GM12878 (cell line): ENCODE data around the gene SRCAP. TPM values are rescaled to one million over a fixed set of nuclear protein-coding genes. Genes with fewer than 3 reads are reported as not detected.

ENCODE experiments used
- ATAC-seq: fragments of 200-7000 bp; cut with Tn5 transposase; 3 replicates; pipeline ENCODE4 v1.9.1; 2020; ENCODE audit warnings: mild to moderate bottlenecking, moderate library complexity
- BruUV-seq: library from RNA; stranded (reverse); fragments of 400-500 nt; replicated peaks from 2 replicates; lab custom pipeline; 2021; lab: Mats Ljungman, UMichigan
- CTCF ChIA-PET: fragments of 300-600 bp; sonication (Branson Sonifier 250); formaldehyde crosslinking; extraction: SDS; loops from one replicate; lab custom pipeline; 2021; ENCODE audit warnings: inconsistent platforms; lab: Yijun Ruan, JAX
- POLR2A ChIA-PET: fragments of 350-600 bp; formaldehyde crosslinking; extraction: SDS; loops from one replicate; lab custom pipeline; 2021; ENCODE audit warnings: inconsistent platforms; lab: Charles Lee
- RAD21 ChIA-PET: fragments of 300-600 bp; sonication (Branson Sonifier 250); formaldehyde crosslinking; loops from one replicate; lab custom pipeline; 2023; ENCODE audit warnings: antibody characterized with exemption; ENCODE audit not compliant: unreplicated experiment; lab: Charles Lee
- SMC1A ChIA-PET: fragments of 300-600 bp; sonication (Branson Sonifier 250); formaldehyde crosslinking; loops from one replicate; lab custom pipeline; 2023; ENCODE audit not compliant: unreplicated experiment, uncharacterized antibody; lab: Charles Lee
- DNase-seq: peaks from one replicate; pipeline ENCODE4 v3.0.0-alpha.2; 2011; ENCODE audit warnings: low read depth, low spot score
- FAIRE-seq: peaks from 3 replicates; lab custom pipeline; 2011; peaks lifted over from hg19 to GRCh38; lab: Jason Lieb, UNC
- H2AFZ ChIP-seq: 2 replicates; pipeline ENCODE4 v1.6.0; 2011; ENCODE audit warnings: low read depth, low read length, control low read depth; ENCODE audit not compliant: control insufficient read depth
- H3K27ac ChIP-seq: 2 replicates; pipeline ENCODE4 v1.5.1; 2011; ENCODE audit warnings: control low read depth; ENCODE audit not compliant: control insufficient read depth, insufficient read depth
- H3K27me3 ChIP-seq, 2 experiments: replicated peaks in 1 of 2; 2 replicates each; pipeline versions ENCODE4 v1.6.0 to v1.6.1; 2011; ENCODE audit warnings: low read length in 1 of 2; ENCODE audit not compliant: control insufficient read depth in 2 of 2, insufficient read depth in 2 of 2
- H3K36me3 ChIP-seq, 2 experiments: 2 replicates each; pipeline ENCODE4 v1.5.1; 2011; ENCODE audit warnings: low read length in 1 of 2; ENCODE audit not compliant: control insufficient read depth in 2 of 2, insufficient read depth in 2 of 2
- H3K4me1 ChIP-seq: 2 replicates; pipeline ENCODE4 v1.6.1; 2011; ENCODE audit warnings: mild to moderate bottlenecking, low read length, moderate library complexity, mixed read lengths; ENCODE audit not compliant: control insufficient read depth, insufficient read depth
- H3K4me2 ChIP-seq: 2 replicates; pipeline ENCODE4 v1.6.0; 2011; ENCODE audit warnings: control low read depth; ENCODE audit not compliant: control insufficient read depth, insufficient read depth
- H3K4me3 ChIP-seq: fragments of 200-600 bp; sonication (generic); 2 replicates; pipeline ENCODE4 v1.5.1; 2016
- H3K79me2 ChIP-seq: 2 replicates; pipeline ENCODE4 v1.6.0; 2011; ENCODE audit warnings: low read length; ENCODE audit not compliant: control insufficient read depth, insufficient read depth
- H3K9ac ChIP-seq: 2 replicates; pipeline ENCODE4 v1.8.0; 2011; ENCODE audit warnings: low read length, control low read depth, mixed read lengths; ENCODE audit not compliant: control insufficient read depth, insufficient read depth
- H3K9me3 ChIP-seq: replicated peaks from 3 replicates; pipeline ENCODE4 v1.5.1; 2011; ENCODE audit warnings: mild to moderate bottlenecking, low read length; ENCODE audit not compliant: control insufficient read depth, insufficient read depth
- H4K20me1 ChIP-seq: 2 replicates; pipeline ENCODE4 v1.6.0; 2011; ENCODE audit not compliant: control insufficient read depth, insufficient read depth
- CEBPB ChIP-seq, 2 experiments: fragments of 150-350 bp in 1 of 2; IDR thresholded peaks; 2 replicates each; pipeline ENCODE4 v1.6.1; 2012 to 2014; ENCODE audit warnings: low read depth in 2 of 2, low read length in 2 of 2, borderline replicate concordance in 1 of 2, inconsistent platforms in 1 of 2
- IRF4 ChIP-seq: IDR thresholded peaks from 2 replicates; pipeline ENCODE4 v1.6.1; 2011; ENCODE audit warnings: low read depth, low read length
- NR2C2 ChIP-seq: IDR thresholded peaks from 2 replicates; pipeline ENCODE4 v1.6.1; 2011; ENCODE audit warnings: borderline replicate concordance, low read depth; ENCODE audit not compliant: control insufficient read depth, insufficient read length
- PAX5 ChIP-seq: IDR thresholded peaks from 2 replicates; pipeline ENCODE4 v1.6.1; 2011; ENCODE audit warnings: low read depth, low read length, borderline replicate concordance
- PKNOX1 ChIP-seq: fragments of 450-650 bp; IDR thresholded peaks from 2 replicates; pipeline ENCODE4 v1.6.1; 2016; ENCODE audit warnings: mild to moderate bottlenecking
- POLR2AphosphoS5 ChIP-seq: IDR thresholded peaks from 2 replicates; pipeline ENCODE4 v1.6.1; 2011; ENCODE audit warnings: mild to moderate bottlenecking, low read length, inconsistent platforms
- RAD51 ChIP-seq: fragments of 450-650 bp; IDR thresholded peaks from 2 replicates; pipeline ENCODE4 v1.6.1; 2016; ENCODE audit warnings: moderate library complexity, mild to moderate bottlenecking, inconsistent platforms
- SMAD1 ChIP-seq: fragments of 450-650 bp; IDR thresholded peaks from 2 replicates; pipeline ENCODE4 v1.6.1; 2018; ENCODE audit warnings: mild to moderate bottlenecking, low read depth; ENCODE audit not compliant: partially characterized antibody
- SPI1 ChIP-seq: IDR thresholded peaks from 2 replicates; pipeline ENCODE4 v1.6.1; 2011; ENCODE audit warnings: low read depth, mild to moderate bottlenecking, low read length, moderate library complexity, borderline replicate concordance; ENCODE audit not compliant: insufficient read depth
- STAT1 ChIP-seq: fragments of 450-650 bp; conservative IDR thresholded peaks from 2 replicates; pipeline ENCODE4 v1.6.1; 2014; ENCODE audit warnings: antibody characterized with exemption, mild to moderate bottlenecking
- SUZ12 ChIP-seq: fragments of 200-600 bp; sonication (generic); IDR thresholded peaks from one replicate; pipeline ENCODE4 v1.6.1; 2018; ENCODE audit warnings: antibody characterized with exemption, mild to moderate bottlenecking; ENCODE audit not compliant: unreplicated experiment
- TAF1 ChIP-seq: IDR thresholded peaks from 2 replicates; pipeline ENCODE4 v1.6.1; 2011; ENCODE audit warnings: mild to moderate bottlenecking, low read depth, low read length, borderline replicate concordance
- YBX1 ChIP-seq: fragments of 450-650 bp; IDR thresholded peaks from 2 replicates; pipeline ENCODE4 v1.6.1; 2016; ENCODE audit warnings: antibody characterized with exemption
- ZNF217 ChIP-seq: fragments of 450-650 bp; IDR thresholded peaks from 2 replicates; pipeline ENCODE4 v1.6.1; 2017; ENCODE audit warnings: antibody characterized with exemption, mild to moderate bottlenecking
- WGBS: methylation state at CpG from one replicate; pipeline ENCODE4 v1.1.6; 2016; ENCODE audit warnings: low lambda C conversion rate; ENCODE audit not compliant: insufficient replicate concordance, insufficient coverage; ENCODE audit errors: missing lambda C conversion rate; 5-methylcytosine and 5-hydroxymethylcytosine counted together
- in situ Hi-C: fragments of 300-500 bp; cut with MboI; formaldehyde crosslinking; loops from 9 replicates; pipeline ENCODE4 v1.14.3; 2018; ENCODE audit warnings: mixed read lengths
- intact Hi-C: fragments of 100-400 bp; cut with micrococcal nuclease; formaldehyde crosslinking; loops from one replicate; pipeline ENCODE4 v1.14.2; 2022; ENCODE audit not compliant: unreplicated experiment
- polyA plus RNA-seq, 11 experiments: library from polyadenylated mRNA; depleted of rRNA in 4 of 11; unstranded in 6 of 11; stranded (reverse) in 5 of 11; fragments of >200 nt; fragmentation: Nextera tagmentation in 4 of 11; fragmentation: Illumina TruSeq in 1 of 11; extraction: Ambion mirVana in 4 of 11; extraction: Trizol in 1 of 11; gene quantifications; 1 replicate in 1 of 11; 2 replicates in 10 of 11; pipeline versions ENCODE4 v1.2.1 to v1.2.3, GENCODE V29; 2011 to 2016; ENCODE audit warnings: inconsistent platforms in 2 of 11, missing spikeins in 2 of 11, low read depth in 1 of 11
- total RNA-seq, 4 experiments: library from RNA; depleted of rRNA in 3 of 4; stranded (reverse); fragments of >200 nt in 3 of 4; fragmentation: Illumina TruSeq in 1 of 4; extraction: Trizol in 1 of 4; gene quantifications; 2 replicates each; pipeline versions ENCODE4 v1.2.1 to v1.2.3, GENCODE V29; 2013 to 2021
- TF ChIP-seq, protein P1 (sequence below): IDR thresholded peaks from 2 replicates; pipeline ENCODE4 v1.6.1; 2011; ENCODE audit warnings: borderline replicate concordance, low read depth, mild to moderate bottlenecking, moderate library complexity, low read length; ENCODE audit not compliant: insufficient read depth, poor library complexity, severe bottlenecking
- TF ChIP-seq, protein P2 (sequence below): IDR thresholded peaks from 2 replicates; pipeline ENCODE4 v1.6.1; 2011; ENCODE audit warnings: borderline replicate concordance, low read depth, mild to moderate bottlenecking, moderate library complexity, mixed read lengths, low read length; ENCODE audit not compliant: insufficient read depth; ENCODE audit errors: extremely low read length

The SRCAP gene
- total and polyA plus RNA-seq, 10 of the 15 experiments (the other 5 are each of a cell fraction or from before 2014, with no cell fraction given): 0.24 to 58.4 (median 11.6) TPM

DNA sequence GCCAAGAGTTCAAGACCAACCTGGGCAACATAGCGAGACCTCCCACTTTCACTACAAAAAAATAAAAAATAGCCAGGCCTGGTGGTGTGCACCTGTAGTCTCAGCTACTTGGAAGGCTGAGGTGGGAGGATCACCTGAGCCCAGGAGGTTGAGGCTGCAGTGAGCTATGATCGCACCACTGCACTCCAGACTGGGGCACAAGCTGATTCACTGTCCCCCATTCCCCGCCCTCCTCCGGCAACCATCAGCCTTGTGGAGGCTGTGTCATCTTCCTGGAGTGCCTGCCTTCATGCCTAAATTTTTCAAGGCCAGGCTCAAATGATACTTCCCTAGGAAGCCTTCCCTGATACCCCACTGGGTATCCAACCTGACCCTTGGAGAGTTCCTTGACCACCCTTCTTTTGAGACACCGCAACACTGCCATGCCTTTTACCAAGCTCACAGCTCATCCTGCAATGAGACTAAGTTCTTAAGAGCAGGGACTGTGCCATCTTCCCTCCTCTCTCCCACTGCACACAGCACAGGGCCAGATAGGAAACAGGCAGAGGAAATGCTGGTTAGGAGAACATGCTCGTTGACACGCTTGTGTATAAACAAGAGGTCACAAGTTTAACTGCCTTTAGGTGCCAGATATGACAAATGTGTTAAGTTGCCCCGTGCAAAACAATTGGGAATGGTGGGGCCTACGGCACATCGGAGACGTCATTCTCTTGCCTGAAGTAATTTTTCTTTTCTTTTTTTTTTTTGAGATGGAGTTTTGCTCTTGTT, 3.9 kb upstream of the SRCAP start:
- Histone ChIP-seq H3K9me3 (no peaks in the 10 kb centered on the region), H3K27me3 (no peaks in the 10 kb centered on the region), H3K27ac (no peak overlapping the region), H3K9ac (no peak overlapping the region), H3K4me3 (no peak overlapping the region), H3K36me3 (peaks cover 0 to under 1% of the 10 kb centered on the region in 2 experiments; a peak in 1 of 4 replicates), H2AFZ (no peak overlapping the region), H3K4me2 (no peak overlapping the region), H4K20me1 (no peaks in the 10 kb centered on the region), H3K79me2 (peaks cover 17% of the 10 kb centered on the region), H3K4me1 (peaks cover 4% of the 10 kb centered on the region; the same call in 1 of the 2 replicates)
- 67% methylated on average over 11 of the region's 11 CpGs for WGBS
- POLR2A ChIA-PET: interaction anchor here (0.6 to 2.5 kb wide), 4 partner anchors 21 to 299 kb away, joined by 3 to 19 read pairs (median 4); no protein-coding TSS in a partner anchor
- ATAC-seq (no peak), DNase-seq (no peak), FAIRE-seq (no peak)
- BruUV-seq: no TSS peak
- RAD21 ChIA-PET: interaction anchor here (0.7 to 8.0 kb wide), 5 partner anchors 35 to 698 kb away, joined by 3 to 64 read pairs (median 4); partner anchors contain the start of genes FBRS, ITGAD and PRR14
- in situ Hi-C loops (loop anchor here (5.0 to 10.0 kb wide), 2 partner anchors 33 to 510 kb away; partner anchors contain the start of gene CORO1A), intact Hi-C loops (loop anchor here (10.0 kb wide), 1 partner anchor 230 kb away; the partner anchor contains the start of gene FBXL19)
- SMC1A ChIA-PET: interaction anchor here (0.6 to 6.9 kb wide), 5 partner anchors 11 to 278 kb away, joined by 3 to 80 read pairs (median 3); partner anchors contain the start of genes FBRS and PRR14
- CTCF ChIA-PET: interaction anchor here (0.8 to 5.8 kb wide), 12 partner anchors 12 to 206 kb away, joined by 3 to 61 read pairs (median 4); partner anchors contain the start of genes FBRS and PRR14
- no peak for TF ChIP-seq NR2C2
- TF ChIP-seq, protein P1, sequence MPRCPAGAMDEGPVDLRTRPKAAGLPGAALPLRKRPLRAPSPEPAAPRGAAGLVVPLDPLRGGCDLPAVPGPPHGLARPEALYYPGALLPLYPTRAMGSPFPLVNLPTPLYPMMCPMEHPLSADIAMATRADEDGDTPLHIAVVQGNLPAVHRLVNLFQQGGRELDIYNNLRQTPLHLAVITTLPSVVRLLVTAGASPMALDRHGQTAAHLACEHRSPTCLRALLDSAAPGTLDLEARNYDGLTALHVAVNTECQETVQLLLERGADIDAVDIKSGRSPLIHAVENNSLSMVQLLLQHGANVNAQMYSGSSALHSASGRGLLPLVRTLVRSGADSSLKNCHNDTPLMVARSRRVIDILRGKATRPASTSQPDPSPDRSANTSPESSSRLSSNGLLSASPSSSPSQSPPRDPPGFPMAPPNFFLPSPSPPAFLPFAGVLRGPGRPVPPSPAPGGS: no peak
- no peak for TF ChIP-seq SPI1
- no peak for TF ChIP-seq TAF1
- no peak for TF ChIP-seq YBX1
- TF ChIP-seq, protein P2, sequence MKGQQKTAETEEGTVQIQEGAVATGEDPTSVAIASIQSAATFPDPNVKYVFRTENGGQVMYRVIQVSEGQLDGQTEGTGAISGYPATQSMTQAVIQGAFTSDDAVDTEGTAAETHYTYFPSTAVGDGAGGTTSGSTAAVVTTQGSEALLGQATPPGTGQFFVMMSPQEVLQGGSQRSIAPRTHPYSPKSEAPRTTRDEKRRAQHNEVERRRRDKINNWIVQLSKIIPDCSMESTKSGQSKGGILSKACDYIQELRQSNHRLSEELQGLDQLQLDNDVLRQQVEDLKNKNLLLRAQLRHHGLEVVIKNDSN: no peak
- TF ChIP-seq PAX5: no peak
- TF ChIP-seq CEBPB (IDR thresholded peaks at IDR 0.05; ENCODE audit: borderline replicate concordance in 1 of 2, low read depth in 2 of 2, low read length in 2 of 2): no peak
- TF ChIP-seq IRF4: no peak
- no peak for TF ChIP-seq SMAD1
- no peak for TF ChIP-seq RAD51
- no peak for TF ChIP-seq SUZ12
- no peak for TF ChIP-seq PKNOX1
- TF ChIP-seq POLR2AphosphoS5: no peak
- no peak for TF ChIP-seq STAT1
- TF ChIP-seq ZNF217: no peak
